Karpas-422 (cell line): ENCODE data around the gene CTH. TPM values are rescaled to one million over a fixed set of nuclear protein-coding genes. Genes with fewer than 3 reads are reported as not detected.
"Not testable (repeated sequence)": the region's sequence is repeated elsewhere in the genome, so short reads cannot be mapped to it uniquely, and the experiment has no call there.

Experiments
- DNase-seq: peaks from one replicate; pipeline ENCODE4 v3.0.0-alpha.2; 2015
- H2AFZ ChIP-seq: fragments of 200-600 bp; sonication (generic); 2 replicates; pipeline ENCODE4 v1.6.1; 2014; ENCODE audit warnings: antibody characterized with exemption, low read length, mixed read lengths
- H3K27ac ChIP-seq: fragments of 200-600 bp; sonication (generic); 2 replicates; pipeline ENCODE4 v1.5.1; 2014; ENCODE audit warnings: mild to moderate bottlenecking, low read length, moderate library complexity
- H3K27me3 ChIP-seq: fragments of 200-600 bp; sonication (generic); 2 replicates; pipeline ENCODE4 v1.6.1; 2014; ENCODE audit warnings: low read length, mixed read lengths
- H3K36me3 ChIP-seq: fragments of 200-600 bp; sonication (generic); 2 replicates; pipeline ENCODE4 v1.6.1; 2014; ENCODE audit warnings: low read length, mixed read lengths; ENCODE audit not compliant: insufficient read depth
- H3K4me1 ChIP-seq: fragments of 200-600 bp; sonication (generic); 2 replicates; pipeline ENCODE4 v1.6.1; 2014; ENCODE audit warnings: mild to moderate bottlenecking, low read length, mixed read lengths
- H3K4me2 ChIP-seq: fragments of 200-600 bp; sonication (generic); 2 replicates; pipeline ENCODE4 v1.6.1; 2014; ENCODE audit warnings: low read length, low read depth, mild to moderate bottlenecking; ENCODE audit not compliant: poor library complexity, severe bottlenecking
- H3K4me3 ChIP-seq: fragments of 200-600 bp; sonication (generic); 2 replicates; pipeline ENCODE4 v1.5.1; 2014; ENCODE audit warnings: mild to moderate bottlenecking, antibody characterized with exemption, low read length, mixed read lengths
- H3K79me2 ChIP-seq: fragments of 200-600 bp; sonication (generic); 2 replicates; pipeline ENCODE4 v1.6.1; 2014; ENCODE audit warnings: mild to moderate bottlenecking, low read length, mixed read lengths
- H3K9ac ChIP-seq: fragments of 200-600 bp; sonication (generic); 2 replicates; pipeline ENCODE4 v1.6.0; 2014; ENCODE audit warnings: low read length
- H3K9me2 ChIP-seq: fragments of 200-600 bp; sonication (generic), shearing (Covaris generic); replicated peaks from 2 replicates; pipeline ENCODE4 v1.6.0; 2014; ENCODE audit warnings: mild to moderate bottlenecking, low read length, moderate library complexity; ENCODE audit not compliant: insufficient read depth
- H3K9me3 ChIP-seq: fragments of 300-700, 200-600 bp; sonication (generic); 2 replicates; pipeline ENCODE4 v1.6.1; 2014; ENCODE audit warnings: low read length, mixed read lengths
- H4K20me1 ChIP-seq: fragments of 200-600 bp; sonication (generic); 2 replicates; pipeline ENCODE4 v1.6.1; 2014; ENCODE audit warnings: mild to moderate bottlenecking, antibody characterized with exemption, low read length, low read depth; ENCODE audit not compliant: insufficient read depth
- total RNA-seq: library from RNA; depleted of rRNA; stranded (reverse); fragments of >200 nt; shearing (Covaris generic); gene quantifications from 2 replicates; pipeline ENCODE4 v1.2.3, GENCODE V29; 2014; ENCODE audit warnings: low replicate concordance

Gene CTH
- total RNA-seq, 1 experiment from 2014 or later = 63.3 TPM

DNA sequence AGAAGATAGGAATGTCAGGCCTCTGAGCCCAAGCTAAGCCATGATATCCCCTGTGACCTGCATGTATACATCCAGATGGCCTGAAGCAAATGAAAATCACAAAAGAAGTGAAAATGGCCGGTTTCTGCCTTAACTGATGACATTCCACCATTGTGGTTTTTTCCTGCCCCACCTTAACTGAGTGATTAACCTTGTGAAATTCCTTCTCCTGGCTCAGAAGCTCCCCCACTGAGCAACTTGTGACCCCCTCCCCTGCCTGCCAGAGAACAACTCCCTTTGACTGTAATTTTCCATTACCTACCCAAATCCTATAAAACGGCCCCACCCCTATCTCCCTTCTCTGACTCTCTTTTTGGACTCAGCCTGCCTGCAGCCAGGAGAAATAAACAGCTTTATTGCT, 37.5 kb upstream of the CTH start:
- H3K27ac ChIP-seq, H3K9me3 ChIP-seq, H4K20me1 ChIP-seq, H3K36me3 ChIP-seq, H2AFZ ChIP-seq, H3K9me2 ChIP-seq, H3K4me2 ChIP-seq, DNase-seq, H3K79me2 ChIP-seq, H3K4me3 ChIP-seq, H3K4me1 ChIP-seq, H3K27me3 ChIP-seq, H3K9ac ChIP-seq: not testable (repeated sequence)

DNA sequence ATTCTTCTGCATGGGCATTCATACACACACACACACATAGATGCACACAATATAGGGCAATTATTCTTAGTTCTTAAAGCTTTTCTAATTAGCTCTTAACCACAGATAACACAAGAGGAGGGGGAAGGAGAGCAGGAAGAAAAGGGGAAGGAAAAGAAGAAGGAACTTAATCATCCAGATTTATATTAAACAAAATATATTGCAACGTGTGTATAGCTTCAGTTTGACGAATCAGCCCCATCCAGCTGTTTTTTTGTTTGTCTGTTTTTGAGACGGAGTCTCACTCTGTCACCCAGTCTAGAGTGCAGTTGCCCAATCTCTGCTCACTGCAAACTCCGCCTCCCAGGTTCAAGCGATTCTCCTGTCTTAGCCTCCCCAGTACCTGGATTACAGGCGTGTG, 34.9 kb upstream of the CTH start:
- H3K27me3 ChIP-seq = no peaks in the 10 kb centered on the region
- no peaks in the 10 kb centered on the region for H3K9me3 ChIP-seq
- no peaks in the 10 kb centered on the region for H3K9me2 ChIP-seq
- H3K27ac ChIP-seq = no peak overlapping the region
- no peaks in the 10 kb centered on the region for H3K36me3 ChIP-seq
- H3K4me3 ChIP-seq = no peak overlapping the region
- H2AFZ ChIP-seq = no peak overlapping the region
- no peaks in the 10 kb centered on the region for H3K79me2 ChIP-seq
- no peak for DNase-seq
- no peaks in the 10 kb centered on the region for H4K20me1 ChIP-seq
- H3K4me1 ChIP-seq = peaks cover 2% of the 10 kb centered on the region
- H3K4me2 ChIP-seq = no peak overlapping the region
- no peak overlapping the region for H3K9ac ChIP-seq

DNA sequence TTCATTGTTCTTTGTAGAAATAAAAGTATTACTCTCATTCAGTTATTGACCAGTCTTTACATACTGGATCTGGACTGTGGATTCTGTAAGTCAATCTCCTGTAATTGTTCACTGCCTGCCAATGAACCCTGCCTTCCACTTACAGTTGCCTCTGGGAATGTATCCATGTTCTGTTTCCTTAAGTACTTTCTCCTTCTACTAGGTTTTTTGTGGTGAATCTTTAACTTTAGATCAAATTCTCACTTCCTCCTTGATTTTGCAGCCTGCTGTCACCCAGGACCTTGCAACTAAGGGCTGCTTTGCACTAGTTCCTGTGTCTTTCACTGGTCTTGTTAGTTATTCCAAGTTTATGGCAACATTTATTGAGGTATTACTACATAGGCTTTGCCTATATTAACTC, 28.4 kb upstream of the CTH start:
- Histone ChIP-seq H3K36me3 (no peaks in the 10 kb centered on the region), H3K9me2 (no peaks in the 10 kb centered on the region), H3K27ac (no peak overlapping the region), H3K4me1 (peaks cover 27% of the 10 kb centered on the region), H3K4me2 (no peak overlapping the region), H3K27me3 (no peaks in the 10 kb centered on the region), H3K9ac (no peak overlapping the region), H3K4me3 (no peak overlapping the region), H3K9me3 (no peaks in the 10 kb centered on the region), H3K79me2 (no peaks in the 10 kb centered on the region), H2AFZ (no peak overlapping the region), H4K20me1 (no peaks in the 10 kb centered on the region)
- DNase-seq = peak; percentile 53

- Histone ChIP-seq H3K4me3 (no peak overlapping the region), H2AFZ (no peak overlapping the region), H3K9me2 (no peaks in the 10 kb centered on the region), H3K36me3 (no peaks in the 10 kb centered on the region), H3K27me3 (no peaks in the 10 kb centered on the region), H4K20me1 (no peaks in the 10 kb centered on the region), H3K79me2 (no peaks in the 10 kb centered on the region), H3K9me3 (no peaks in the 10 kb centered on the region), H3K4me1 (peaks cover 27% of the 10 kb centered on the region), H3K27ac (no peak overlapping the region), H3K4me2 (peak overlapping the region; percentile 37), H3K9ac (no peak overlapping the region)
- DNase-seq = no peak
Observed at GRCh38 chr1:70383483-70383882, 27.6 kb upstream of the CTH start.

DNA sequence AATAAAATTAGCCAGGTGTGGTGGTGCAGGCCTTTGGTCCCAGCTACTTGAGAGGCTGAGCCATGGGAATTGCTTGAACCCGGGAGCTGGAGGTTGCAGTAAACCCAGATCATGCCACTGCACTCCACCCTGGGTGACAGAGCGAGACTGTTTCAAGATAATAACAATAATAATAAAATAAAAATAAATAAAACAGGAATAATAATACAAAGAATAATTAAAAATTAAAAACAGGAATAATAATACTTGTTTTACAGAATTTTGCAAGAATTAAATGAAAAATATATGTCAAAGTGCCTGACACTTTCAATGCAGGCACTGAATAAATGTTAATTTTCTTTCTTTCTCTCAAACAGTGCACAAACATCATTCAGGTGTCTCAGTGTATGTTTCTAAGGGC, 26.5 kb upstream of the CTH start:
- H3K9ac ChIP-seq = no peak overlapping the region
- peaks cover 27% of the 10 kb centered on the region for H3K4me1 ChIP-seq
- no peak for DNase-seq
- no peaks in the 10 kb centered on the region for H3K36me3 ChIP-seq
- no peak overlapping the region for H3K4me3 ChIP-seq
- H3K27me3 ChIP-seq = no peaks in the 10 kb centered on the region
- H3K9me3 ChIP-seq = no peaks in the 10 kb centered on the region
- no peaks in the 10 kb centered on the region for H3K9me2 ChIP-seq
- H3K27ac ChIP-seq = no peak overlapping the region
- H3K4me2 ChIP-seq = no peak overlapping the region
- no peaks in the 10 kb centered on the region for H4K20me1 ChIP-seq
- no peak overlapping the region for H2AFZ ChIP-seq
- no peaks in the 10 kb centered on the region for H3K79me2 ChIP-seq

- Histone ChIP-seq H3K9me2 (no peaks in the 10 kb centered on the region), H4K20me1 (no peaks in the 10 kb centered on the region), H3K27ac (no peak overlapping the region), H3K27me3 (no peaks in the 10 kb centered on the region), H3K4me2 (no peak overlapping the region), H3K4me3 (no peak overlapping the region), H3K36me3 (no peaks in the 10 kb centered on the region), H3K9me3 (no peaks in the 10 kb centered on the region), H3K4me1 (peaks cover 27% of the 10 kb centered on the region), H3K9ac (no peak overlapping the region), H3K79me2 (no peaks in the 10 kb centered on the region), H2AFZ (no peak overlapping the region)
- DNase-seq = no peak
Observed at GRCh38 chr1:70385477-70385876, 25.6 kb upstream of the CTH start.

- no peaks in the 10 kb centered on the region for H3K36me3 ChIP-seq
- no peak for DNase-seq
- no peaks in the 10 kb centered on the region for H3K79me2 ChIP-seq
- no peak overlapping the region for H2AFZ ChIP-seq
- H3K4me3 ChIP-seq = no peak overlapping the region
- peaks cover 25% of the 10 kb centered on the region for H3K4me1 ChIP-seq
- no peaks in the 10 kb centered on the region for H3K9me3 ChIP-seq
- H3K27me3 ChIP-seq = no peaks in the 10 kb centered on the region
- H3K4me2 ChIP-seq = no peak overlapping the region
- no peak overlapping the region for H3K27ac ChIP-seq
- H3K9ac ChIP-seq = no peak overlapping the region
- H3K9me2 ChIP-seq = no peaks in the 10 kb centered on the region
- H4K20me1 ChIP-seq = no peaks in the 10 kb centered on the region
Observed at GRCh38 chr1:70386121-70386520, 24.9 kb upstream of the CTH start.

DNA sequence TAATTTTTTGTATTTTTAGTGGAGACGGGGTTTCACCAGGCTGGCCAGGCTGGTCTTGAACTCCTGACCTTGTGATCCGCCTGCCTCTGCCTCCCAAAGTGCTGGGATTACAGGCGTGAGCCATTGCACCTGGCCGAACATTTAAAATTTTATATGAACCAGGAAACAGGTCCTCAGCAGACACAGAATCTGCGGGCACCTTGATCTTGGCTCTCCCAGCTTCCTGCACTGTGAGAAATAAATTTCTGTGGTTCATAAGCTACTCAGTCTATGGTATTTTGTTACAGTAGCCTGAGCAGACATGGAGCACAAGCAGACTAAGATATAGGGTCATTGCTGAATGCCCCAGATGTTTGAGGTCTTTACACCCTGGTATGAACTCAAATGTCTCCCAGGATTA, 23.6 kb upstream of the CTH start:
- H4K20me1 ChIP-seq = no peaks in the 10 kb centered on the region
- H2AFZ ChIP-seq = no peak overlapping the region

DNA sequence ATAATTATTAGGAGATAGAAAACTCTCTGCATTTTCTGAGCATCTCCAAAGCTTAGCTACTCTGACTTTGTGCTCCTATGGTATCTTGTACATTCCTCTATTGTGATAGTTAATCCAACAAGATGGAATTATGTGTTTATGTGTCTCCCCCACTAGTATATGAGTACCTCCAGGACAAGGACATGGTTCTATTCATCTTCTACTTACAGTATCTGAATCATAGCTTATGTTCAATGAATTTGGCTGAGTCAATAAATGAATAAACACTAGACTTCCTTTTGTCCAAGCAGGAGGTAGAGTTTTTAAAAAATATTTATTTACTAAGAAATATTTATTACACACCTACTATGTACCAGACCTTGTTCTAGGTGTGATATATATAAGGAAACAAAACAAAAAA, 18.4 kb upstream of the CTH start:
- Histone ChIP-seq H3K79me2 (no peaks in the 10 kb centered on the region), H3K4me3 (no peak overlapping the region), H3K27ac (no peak overlapping the region), H2AFZ (no peak overlapping the region), H3K9me2 (no peaks in the 10 kb centered on the region), H3K27me3 (no peaks in the 10 kb centered on the region), H3K36me3 (no peaks in the 10 kb centered on the region), H4K20me1 (no peaks in the 10 kb centered on the region), H3K9me3 (no peaks in the 10 kb centered on the region), H3K4me2 (no peak overlapping the region), H3K9ac (no peak overlapping the region), H3K4me1 (peaks cover 9% of the 10 kb centered on the region)
- no peak for DNase-seq

More for the DNA sequence above, 23.6 kb upstream of the CTH start:
- Histone ChIP-seq H3K4me1 (peaks cover 15% of the 10 kb centered on the region), H3K4me2 (no peak overlapping the region), H3K79me2 (no peaks in the 10 kb centered on the region), H3K36me3 (no peaks in the 10 kb centered on the region), H3K9me3 (no peaks in the 10 kb centered on the region), H3K4me3 (no peak overlapping the region), H3K9me2 (no peaks in the 10 kb centered on the region), H3K9ac (no peak overlapping the region), H3K27me3 (no peaks in the 10 kb centered on the region), H3K27ac (no peak overlapping the region)
- DNase-seq = no peak
